ENCODE data around the gene PDE6A. TPM values are rescaled to one million over a fixed set of nuclear protein-coding genes. Genes with fewer than 3 reads are reported as not detected.

The PDE6A gene
- total RNA-seq, 1 experiment from 2014 or later = 0.42 TPM

GRCh38 chr5:149816661-149817060 lies 127.9 kb downstream of the PDE6A start:
- POLR2A ChIA-PET = interaction anchor here (2.2 to 2.5 kb wide), 2 partner anchors 11 to 85 kb away, joined by 6 to 8 read pairs; no protein-coding TSS in a partner anchor
- Mint-ChIP-seq H3K27ac (ENCODE audit: low read depth, unreplicated experiment) (peak overlapping the region; percentile 62), H3K4me1 (ENCODE audit: insufficient read depth, unreplicated experiment) (no peaks in the 10 kb centered on the region), H3K4me3 (ENCODE audit: unreplicated experiment) (no peak overlapping the region), H3K36me3 (ENCODE audit: insufficient read depth, unreplicated experiment) (peaks cover 6% of the 10 kb centered on the region), H3K27me3 (ENCODE audit: insufficient read depth, unreplicated experiment) (no peaks in the 10 kb centered on the region), H3K9me3 (ENCODE audit: unreplicated experiment) (no peaks in the 10 kb centered on the region)
- intact Hi-C loops (cut with micrococcal nuclease) = no loop called here
- no TSS peak for BruUV-seq (replicated peaks)
- no peak for DNase-seq (ENCODE audit: unreplicated experiment)
- CTCF ChIA-PET = interaction anchor here (0.5 to 6.8 kb wide), 10 partner anchors 12 to 550 kb away, joined by 3 to 48 read pairs (median 5); no protein-coding TSS in a partner anchor
- no peak for TF ChIP-seq CTCF (IDR thresholded peaks at IDR 0.05; ENCODE audit: unreplicated experiment)

- H3K36me3 Mint-ChIP-seq (ENCODE audit: insufficient read depth, unreplicated experiment) = no peaks in the 10 kb centered on the region
- H3K4me3 Mint-ChIP-seq (ENCODE audit: unreplicated experiment) = no peak overlapping the region
- no TSS peak for BruUV-seq (replicated peaks)
- TF ChIP-seq CTCF (IDR thresholded peaks at IDR 0.05; ENCODE audit: unreplicated experiment) = no peak
- H3K27ac Mint-ChIP-seq (ENCODE audit: low read depth, unreplicated experiment) = no peak overlapping the region
- intact Hi-C loops (cut with micrococcal nuclease) = no loop called here
- H3K4me1 Mint-ChIP-seq (ENCODE audit: insufficient read depth, unreplicated experiment) = no peaks in the 10 kb centered on the region
- DNase-seq (ENCODE audit: unreplicated experiment) = no peak
- no peaks in the 10 kb centered on the region for H3K27me3 Mint-ChIP-seq (ENCODE audit: insufficient read depth, unreplicated experiment)
- POLR2A ChIA-PET = interaction anchor here (1.0 to 2.3 kb wide), 2 partner anchors 11 to 64 kb away, joined by 3 to 6 read pairs; no protein-coding TSS in a partner anchor
- CTCF ChIA-PET = interaction anchor here (0.7 to 1.8 kb wide), 9 partner anchors 9 to 179 kb away, joined by 3 to 22 read pairs (median 4); no protein-coding TSS in a partner anchor
- H3K9me3 Mint-ChIP-seq (ENCODE audit: unreplicated experiment) = no peaks in the 10 kb centered on the region
Measured at GRCh38 chr5:149811453-149811852, 133.1 kb downstream of the PDE6A start.

- ChIA-PET CTCF (interaction anchor here (0.5 to 1.8 kb wide), 10 partner anchors 9 to 180 kb away, joined by 3 to 22 read pairs (median 4); no protein-coding TSS in a partner anchor), POLR2A (interaction anchor here (2.3 kb wide), 1 partner anchor 63 kb away, joined by 6 read pairs; no protein-coding TSS in a partner anchor)
- intact Hi-C loops (cut with micrococcal nuclease) = no loop called here
- no peak for DNase-seq (ENCODE audit: unreplicated experiment)
- TF ChIP-seq CTCF (IDR thresholded peaks at IDR 0.05; ENCODE audit: unreplicated experiment) = no peak
- no peaks in the 10 kb centered on the region for H3K27me3 Mint-ChIP-seq (ENCODE audit: insufficient read depth, unreplicated experiment)
- peaks cover 4% of the 10 kb centered on the region for H3K4me1 Mint-ChIP-seq (ENCODE audit: insufficient read depth, unreplicated experiment)
- no peaks in the 10 kb centered on the region for H3K9me3 Mint-ChIP-seq (ENCODE audit: unreplicated experiment)
- BruUV-seq (replicated peaks) = no TSS peak
- H3K27ac Mint-ChIP-seq (ENCODE audit: low read depth, unreplicated experiment) = no peak overlapping the region
- no peaks in the 10 kb centered on the region for H3K36me3 Mint-ChIP-seq (ENCODE audit: insufficient read depth, unreplicated experiment)
- no peak overlapping the region for H3K4me3 Mint-ChIP-seq (ENCODE audit: unreplicated experiment)
Measured at GRCh38 chr5:149810856-149811255, 133.7 kb downstream of the PDE6A start.

- ChIA-PET POLR2A (interaction anchor here (2.3 kb wide), 1 partner anchor 63 kb away, joined by 6 read pairs; no protein-coding TSS in a partner anchor), CTCF (interaction anchor here (0.6 to 1.3 kb wide), 3 partner anchors 36 to 179 kb away, joined by 3 to 5 read pairs (median 4); no protein-coding TSS in a partner anchor)
- no peak overlapping the region for H3K27ac Mint-ChIP-seq (ENCODE audit: low read depth, unreplicated experiment)
- TF ChIP-seq CTCF (IDR thresholded peaks at IDR 0.05; ENCODE audit: unreplicated experiment) = no peak
- H3K9me3 Mint-ChIP-seq (ENCODE audit: unreplicated experiment) = no peaks in the 10 kb centered on the region
- no peaks in the 10 kb centered on the region for H3K36me3 Mint-ChIP-seq (ENCODE audit: insufficient read depth, unreplicated experiment)
- intact Hi-C loops (cut with micrococcal nuclease) = loop anchor here (5.0 kb wide), 1 partner anchor 78 kb away; the partner anchor contains the start of gene PPARGC1B
- no peaks in the 10 kb centered on the region for H3K27me3 Mint-ChIP-seq (ENCODE audit: insufficient read depth, unreplicated experiment)
- H3K4me3 Mint-ChIP-seq (ENCODE audit: unreplicated experiment) = no peak overlapping the region
- H3K4me1 Mint-ChIP-seq (ENCODE audit: insufficient read depth, unreplicated experiment) = peaks cover 7% of the 10 kb centered on the region
- no TSS peak for BruUV-seq (replicated peaks)
- no peak for DNase-seq (ENCODE audit: unreplicated experiment)
Measured at GRCh38 chr5:149809931-149810691, 134.5 kb downstream of the PDE6A start.

Data from MCF 10A (cell line).